ENCODE data around the gene BABAM2. TPM values are rescaled to one million over a fixed set of nuclear protein-coding genes. Genes with fewer than 3 reads are reported as not detected.

BABAM2 gene
- total and polyA plus RNA-seq, 2 of the 4 experiments (the other 2 are of a cell fraction), result 20.9 to 23.1 TPM

GRCh38 chr2:28314968-28315367, 424.4 kb downstream of the BABAM2 start:
- H3K4ac ChIP-seq (ENCODE audit: low read depth, low read length), result no peak overlapping the region

More at GRCh38 chr2:28314968-28315367, 424.4 kb downstream of the BABAM2 start:
- Histone ChIP-seq H3K27me3 (ENCODE audit: control insufficient read depth, insufficient read depth, low read length) (no peaks in the 10 kb centered on the region), H2BK120ac (ENCODE audit: low read depth, low read length) (no peak overlapping the region), H3K23ac (ENCODE audit: low read depth, low read length) (no peak overlapping the region), H4K8ac (ENCODE audit: low read depth in 2 of 2, low read length in 2 of 2) (no peak overlapping the region), H3K9me3 (ENCODE audit: control insufficient read depth, insufficient read depth, low read length) (no peaks in the 10 kb centered on the region), H3K14ac (replicated peaks; ENCODE audit: low read depth, low read length) (no peak overlapping the region), H3K4me2 (ENCODE audit: low read depth, low read length) (no peak overlapping the region), H2AK9ac (replicated peaks; ENCODE audit: low read depth, low read length, poor library complexity) (no peak overlapping the region), H2BK5ac (ENCODE audit: low read depth, low read length, poor library complexity, severe bottlenecking) (no peak overlapping the region), H4K91ac (ENCODE audit: insufficient read depth, low read depth, low read length) (no peak overlapping the region), H4K20me1 (ENCODE audit: insufficient read depth, low read length) (no peaks in the 10 kb centered on the region), H2BK20ac (ENCODE audit: low read depth, low read length) (no peak overlapping the region), H3K56ac (ENCODE audit: extremely low read depth, insufficient read depth, low read length) (no peak overlapping the region), H2AFZ (replicated peaks; ENCODE audit: low read length, poor library complexity) (no peak overlapping the region), H4K5ac (ENCODE audit: low read depth, low read length) (no peak overlapping the region), H3K79me1 (ENCODE audit: low read depth in 1 of 2, low read length in 2 of 2) (no peaks in the 10 kb centered on the region), H2AK5ac (ENCODE audit: low read depth, low read length) (no peak overlapping the region), H3K36me3 (ENCODE audit: control insufficient read depth, insufficient read depth, low read length) (0 out of 2 replicates have a peak, but pooled peaks cover 3% of the 10 kb centered on the region), H3K18ac (ENCODE audit: low read depth, low read length) (no peak overlapping the region), H3K4me3 (ENCODE audit: insufficient read depth, low read depth, low read length) (no peak overlapping the region), H3K4me1 (ENCODE audit: control insufficient read depth, insufficient read depth, low read length) (peaks cover 2% of the 10 kb centered on the region), H3K27ac (ENCODE audit: insufficient read depth, low read length) (no peak overlapping the region), H2BK15ac (ENCODE audit: low read depth, low read length) (no peak overlapping the region), H3K9me1 (ENCODE audit: insufficient read depth, low read length) (no peaks in the 10 kb centered on the region; the same call in 1 of the 2 replicates), H3K9ac (ENCODE audit: low read depth, low read length) (no peak overlapping the region)
- dilution Hi-C loops (cut with HindIII; ENCODE audit: low sequenced_read_pairs, unreplicated experiment) (no loop called here), intact Hi-C loops (cut with micrococcal nuclease) (no loop called here), in situ Hi-C loops (cut with MboI; ENCODE audit: low sequenced_read_pairs) (no loop called here)
- POLR2A ChIA-PET (ENCODE audit: unreplicated experiment), result no interaction called here
- no TSS peak for BruUV-seq (replicated peaks)
- CTCF ChIA-PET, result interaction anchor here (0.7 kb wide), 1 partner anchor 19 kb away, joined by 7 read pairs; no protein-coding TSS in a partner anchor
- ATAC-seq (ENCODE audit: low read depth) (no peak), DNase-seq (no peak)
- TF ChIP-seq BHLHE40 (IDR thresholded peaks at IDR 0.05; ENCODE audit: low read depth, low read length) (no peak), USF2 (IDR thresholded peaks at IDR 0.05; ENCODE audit: low read depth, low read length) (no peak), ELK1 (IDR thresholded peaks at IDR 0.05; ENCODE audit: borderline replicate concordance, low read depth, low read length) (no peak), RCOR1 (IDR thresholded peaks at IDR 0.05; ENCODE audit: insufficient replicate concordance, low read length) (no peak), RFX5 (IDR thresholded peaks at IDR 0.05; ENCODE audit: low read depth, low read length) (no peak), MAZ (IDR thresholded peaks at IDR 0.05; ENCODE audit: borderline replicate concordance, low read depth, low read length) (no peak), NFE2L2 (IDR thresholded peaks at IDR 0.05; ENCODE audit: low read depth, low read length) (no peak), MAFK (IDR thresholded peaks at IDR 0.05; ENCODE audit: low read depth, low read length) (no peak), CTCF (conservative IDR thresholded peaks at IDR 0.05; ENCODE audit: low read depth, low read length) (no peak), SMC3 (IDR thresholded peaks at IDR 0.05; ENCODE audit: low read depth, low read length) (no peak), CEBPB (IDR thresholded peaks at IDR 0.05; ENCODE audit: low read depth, low read length) (no peak)
